Suprapubic skin (tissue), 4 donors: ENCODE data around the gene STRADB.

Source experiments
- CTCF ChIP-seq, 2 donors: fragments of 200-600 bp in 1 of 2; fragments of 450-650 bp in 1 of 2; sonication (generic) in 1 of 2; IDR thresholded peaks; one replicate each; pipeline ENCODE4 v1.5.1; 2016 to 2019; ENCODE audit warnings: antibody characterized with exemption in 2 of 2, mild to moderate bottlenecking in 1 of 2, moderate library complexity in 1 of 2
- EP300 ChIP-seq: sonication (generic); formaldehyde crosslinking; IDR thresholded peaks from one replicate; pipeline ENCODE4 v1.6.1; 2017; ENCODE audit warnings: antibody characterized with exemption
- POLR2A ChIP-seq, 2 donors: fragments of 450-650 bp; IDR thresholded peaks; one replicate each; pipeline ENCODE4 v1.6.1; 2017; ENCODE audit warnings: antibody characterized with exemption in 2 of 2, mild to moderate bottlenecking in 2 of 2, moderate library complexity in 2 of 2
- POLR2AphosphoS5 ChIP-seq, 3 donors: sonication (generic); formaldehyde crosslinking; IDR thresholded peaks; one replicate each; pipeline ENCODE4 v1.6.1; 2017; ENCODE audit warnings: antibody characterized with exemption in 3 of 3

DNA sequence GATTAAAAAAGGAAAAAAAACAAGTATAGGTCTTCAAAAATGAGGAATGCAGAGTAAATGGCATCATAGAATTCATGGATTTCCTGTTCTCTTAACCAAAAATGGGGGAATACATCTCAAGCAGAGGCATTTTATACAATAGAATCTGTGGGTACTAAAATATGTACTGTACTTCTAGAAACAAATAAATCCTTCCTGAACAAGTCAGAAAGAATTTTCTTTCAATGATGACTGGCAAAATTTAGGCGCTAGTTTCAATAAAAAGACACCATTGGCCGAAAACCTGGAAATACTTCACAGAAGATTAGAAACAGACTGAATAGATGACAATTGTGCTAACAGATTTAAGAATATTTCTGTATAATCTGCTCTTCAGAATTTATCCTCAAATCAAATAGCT lies 15.4 kb upstream of the STRADB start:
- TF ChIP-seq EP300 (no peak), CTCF (IDR thresholded peaks at IDR 0.05) (no peak), POLR2A (IDR thresholded peaks at IDR 0.05) (no peak), POLR2AphosphoS5 (IDR thresholded peaks at IDR 0.05) (no peak)
